CD4-positive, alpha-beta T cell treated with Interferon gamma for 1 hour (primary cell): ENCODE measurements around the gene IDH3A.

Experiments
- DNase-seq: peaks from one replicate; pipeline ENCODE4 v3.0.0-alpha.2; 2020

The IDH3A gene

DNA sequence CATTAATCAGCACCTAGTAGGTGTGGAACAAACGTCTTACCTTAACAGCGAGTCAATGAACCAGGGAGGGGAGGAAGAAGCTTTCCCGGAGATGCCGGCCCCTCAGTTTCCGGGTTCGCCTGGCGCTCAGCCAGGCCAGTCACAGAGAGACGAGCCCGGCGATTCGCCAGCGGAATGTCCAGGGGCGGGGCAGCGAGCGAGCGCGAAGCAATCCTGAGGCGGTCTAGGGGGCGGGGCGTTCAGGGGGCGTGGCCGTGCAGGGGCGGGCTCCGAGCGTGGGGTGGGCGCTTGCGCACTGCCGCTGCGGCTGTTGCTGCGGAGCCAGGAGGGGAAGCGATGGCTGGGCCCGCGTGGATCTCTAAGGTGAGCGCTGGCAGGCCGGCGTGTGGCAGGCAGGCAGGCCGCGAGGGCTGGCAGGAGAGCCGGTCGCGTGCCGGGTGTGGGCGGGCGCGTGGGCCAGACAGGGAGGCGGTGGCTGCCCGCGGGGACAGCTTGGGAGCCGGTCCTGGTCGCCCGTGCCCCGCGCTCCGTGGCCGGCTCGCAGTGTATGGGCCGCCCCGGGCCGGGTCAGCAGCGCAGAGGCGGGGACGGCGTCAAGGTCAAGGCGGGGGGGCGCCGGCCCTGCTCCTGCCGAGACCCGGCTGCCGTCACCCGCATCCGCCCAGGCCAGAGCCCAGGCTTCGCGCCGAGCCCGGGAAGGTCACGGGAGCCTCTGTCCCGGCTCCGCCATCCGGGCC is at the start of gene IDH3A:
Gene IDH3A, plus strand, starts transcription at position 295 of the 737 bp plus-strand sequence. Its CDS starts 42 bp downstream, at position 337.
- peak; percentile 97 for DNase-seq

GRCh38 chr15:78100886-78101285 is 48.3 kb upstream of the IDH3A start:
- no peak for DNase-seq

- no peak for DNase-seq
These were observed 47.6 kb upstream of the IDH3A start for GRCh38 chr15:78101423-78102105.

GRCh38 chr15:78102211-78102610 is 47.0 kb upstream of the IDH3A start:
- DNase-seq, result no peak

DNA sequence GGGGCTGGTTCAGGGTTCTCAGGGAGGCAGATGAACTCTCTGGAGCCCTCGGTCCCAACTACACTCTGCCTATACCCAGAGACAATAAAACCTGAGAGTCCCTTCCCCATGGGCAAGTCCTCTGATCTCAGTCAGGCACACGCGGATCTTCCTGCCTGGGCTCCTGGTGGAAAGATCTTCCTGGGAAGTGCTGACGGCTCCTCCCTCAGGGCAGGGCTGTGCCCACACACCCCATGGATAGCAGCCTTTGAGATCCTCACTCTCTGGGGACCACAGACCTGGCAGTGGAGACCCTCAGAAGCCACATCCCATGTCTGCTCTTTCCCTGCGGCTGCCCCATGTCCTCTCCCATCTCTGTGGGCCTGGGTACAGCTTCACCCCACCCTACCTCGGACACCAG is 46.4 kb upstream of the IDH3A start:
- DNase-seq, result no peak

GRCh38 chr15:78103406-78104118 is 45.6 kb upstream of the IDH3A start:
- peak; percentile 46 for DNase-seq

GRCh38 chr15:78104119-78104479 is 45.1 kb upstream of the IDH3A start:
- no peak for DNase-seq

DNA sequence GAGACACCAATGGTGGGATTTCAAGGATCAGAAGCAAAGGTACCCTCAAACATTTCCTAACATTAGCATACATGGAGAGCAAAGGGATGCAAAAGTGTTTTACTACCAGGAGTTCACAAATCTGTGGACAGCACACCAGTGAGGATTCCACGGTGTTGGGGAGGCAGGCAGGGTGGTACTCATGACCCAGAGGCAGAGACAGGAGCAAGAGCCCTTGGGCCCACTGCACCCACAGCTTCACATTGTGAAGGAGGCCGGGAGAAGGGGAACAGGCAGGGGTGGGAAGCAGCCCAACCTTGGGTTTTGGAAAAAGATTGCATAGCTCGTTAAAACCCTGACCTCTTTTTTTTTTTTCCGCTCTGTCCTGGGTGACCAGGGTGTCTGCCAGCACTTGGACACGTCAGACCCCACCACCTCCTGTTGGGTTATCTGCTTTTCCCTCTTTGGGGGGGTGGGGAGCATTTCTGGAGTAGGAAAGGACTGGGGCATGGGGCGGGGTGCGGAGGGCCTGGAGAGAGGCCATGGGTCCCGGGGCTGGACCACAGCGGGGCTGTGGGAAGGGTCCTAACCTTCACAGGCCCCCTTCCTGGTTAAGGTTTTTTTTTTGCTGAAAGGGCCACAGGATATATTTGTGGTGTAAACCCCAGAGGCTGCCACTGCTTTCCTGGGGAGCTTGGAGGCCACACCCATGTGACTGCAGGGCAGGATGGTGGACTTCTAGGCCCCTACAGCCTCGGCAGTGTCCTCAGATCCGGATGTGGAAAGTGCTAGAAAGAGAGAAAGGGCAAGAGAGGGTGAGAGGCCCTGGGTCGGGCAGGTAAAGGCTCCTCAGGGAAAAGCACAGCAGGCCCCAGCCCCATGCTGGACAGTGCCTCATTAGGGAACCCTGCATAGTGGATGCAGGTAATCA is 44.3 kb upstream of the IDH3A start:
- no peak for DNase-seq

GRCh38 chr15:78105476-78106241 is 43.5 kb upstream of the IDH3A start:
- DNase-seq, result no peak

DNA sequence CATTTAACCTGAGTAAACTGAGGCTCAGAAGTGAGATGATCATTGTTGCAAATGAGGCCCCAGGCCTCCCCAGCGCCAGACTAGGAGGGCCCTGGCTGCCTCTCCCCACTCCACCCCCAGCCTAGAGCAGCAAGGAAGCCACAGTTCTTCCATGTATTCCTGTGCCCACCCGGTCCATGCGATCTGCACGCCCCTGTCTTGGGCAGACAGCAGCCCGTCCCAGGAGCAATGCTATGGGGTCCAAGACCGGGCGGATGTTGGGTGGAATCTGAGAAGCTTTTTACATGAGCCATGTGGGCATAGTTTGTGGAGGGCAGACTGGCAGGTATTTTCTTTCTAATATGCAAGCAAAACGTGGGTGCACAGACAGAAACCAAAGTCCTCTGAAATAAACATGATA is 41.7 kb upstream of the IDH3A start:
- DNase-seq, result no peak

- peak; percentile 85 for DNase-seq
These were observed 40.7 kb upstream of the IDH3A start for GRCh38 chr15:78108300-78109084.

DNA sequence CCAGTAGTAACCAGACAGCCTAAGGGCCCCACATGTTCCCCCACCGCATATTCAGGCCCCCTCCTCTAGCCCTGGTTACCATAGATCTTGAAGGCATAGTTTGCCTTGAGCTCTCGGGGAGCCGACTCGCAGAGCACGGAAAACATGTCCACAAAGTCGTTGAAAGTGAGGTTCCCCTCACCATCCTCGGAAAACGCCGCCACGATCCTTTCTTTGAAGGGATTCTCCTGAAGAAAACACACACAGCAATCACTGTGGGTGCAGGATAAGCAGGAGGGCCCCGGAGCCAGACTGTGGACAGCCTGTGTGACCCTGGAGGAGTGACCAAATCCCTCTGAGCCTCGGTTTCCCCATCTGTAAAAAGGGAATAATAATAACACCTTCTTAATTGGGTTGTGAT is 40.0 kb upstream of the IDH3A start:
- DNase-seq, result no peak

GRCh38 chr15:78110096-78110495 is 39.1 kb upstream of the IDH3A start:
- DNase-seq, result no peak

- no peak for DNase-seq
These were observed 38.2 kb upstream of the IDH3A start for GRCh38 chr15:78110916-78111475.

GRCh38 chr15:78111788-78112187 is 37.4 kb upstream of the IDH3A start:
- DNase-seq, result no peak

GRCh38 chr15:78112551-78112950 is 36.6 kb upstream of the IDH3A start:
- no peak for DNase-seq

DNA sequence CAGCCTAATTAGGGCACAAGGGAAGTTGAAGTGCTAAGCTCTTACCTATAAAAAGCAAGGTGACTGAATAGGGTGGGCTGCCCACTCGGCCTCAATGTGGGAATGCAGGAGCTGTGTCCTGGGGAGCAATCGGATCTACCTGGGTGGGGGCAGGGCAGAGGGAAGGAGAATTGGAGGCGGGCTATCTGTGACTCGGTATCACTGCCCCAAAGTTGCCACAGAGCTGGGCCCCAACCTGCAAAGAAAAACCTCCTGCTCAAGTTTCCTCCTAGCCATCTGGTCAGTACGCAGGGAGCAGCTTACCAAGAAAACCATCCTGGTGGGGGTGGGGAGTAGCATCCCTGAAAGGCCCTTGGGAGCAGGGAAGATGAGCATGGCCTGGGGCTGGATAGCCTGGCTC is 28.6 kb upstream of the IDH3A start:
- no peak for DNase-seq

GRCh38 chr15:78125267-78125666 is 23.9 kb upstream of the IDH3A start:
- no peak for DNase-seq

GRCh38 chr15:78127882-78128281 is 21.3 kb upstream of the IDH3A start:
- DNase-seq, result no peak

DNA sequence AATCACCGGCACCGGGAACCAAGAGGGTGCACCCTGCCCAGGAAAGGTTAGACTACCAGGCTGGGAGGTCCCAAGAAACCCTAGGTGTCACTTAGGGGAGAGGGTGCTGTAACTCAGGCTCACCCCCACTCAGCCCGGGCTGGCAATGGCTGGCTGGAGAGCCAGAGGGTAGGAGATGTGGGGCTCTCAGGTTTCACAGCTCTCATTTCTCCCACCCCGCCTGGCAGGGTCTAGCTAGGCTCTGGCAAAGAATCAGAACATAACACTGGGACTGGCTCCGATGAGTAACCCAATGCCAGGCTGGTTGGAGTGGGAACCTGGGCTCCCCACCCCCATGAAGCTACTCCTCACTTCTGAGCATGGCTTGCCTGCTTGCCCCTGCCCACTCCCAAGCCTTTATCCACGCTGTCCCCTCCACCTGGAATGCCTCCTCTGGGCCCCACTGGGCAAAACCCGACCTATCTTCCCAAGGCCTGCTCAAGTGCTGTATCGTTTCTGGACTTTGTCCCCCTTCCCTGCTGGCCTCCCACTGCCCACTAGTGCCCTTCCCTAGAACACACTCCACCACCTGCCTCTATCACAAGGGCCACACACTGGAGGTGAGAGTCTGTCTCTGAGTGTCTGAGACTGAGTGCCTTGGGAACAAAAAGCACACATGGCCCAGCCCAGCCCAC is 19.9 kb upstream of the IDH3A start:
- no peak for DNase-seq
